ENCODE results near the gene CCRL2. TPM values are rescaled to one million over a fixed set of nuclear protein-coding genes. Genes with fewer than 3 reads are reported as not detected.

Gene CCRL2
- polyA plus RNA-seq, 1 donor from 2014 or later: not detected

DNA sequence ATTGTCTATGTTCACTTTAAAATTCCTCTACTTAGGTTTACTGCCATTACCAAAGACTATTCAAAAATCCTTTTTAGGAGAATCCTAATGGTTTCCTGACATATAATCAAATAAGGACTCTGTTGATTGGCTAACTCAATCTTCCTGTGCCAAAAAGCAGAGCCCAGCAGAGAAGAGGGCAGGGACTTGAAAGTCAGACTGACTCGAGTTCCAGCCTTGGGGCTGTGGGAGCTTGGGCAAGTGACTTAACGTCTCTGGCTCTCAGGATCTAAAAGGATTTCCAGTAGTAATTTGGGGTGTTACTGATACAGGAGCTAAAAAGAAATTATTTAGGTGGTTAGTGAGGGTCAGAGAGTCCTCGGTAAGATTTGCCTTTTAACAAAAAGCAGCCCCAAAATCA, 25.4 kb upstream of the CCRL2 start:
- no peaks in the 10 kb centered on the region for H3F3A ChIP-seq (ENCODE audit: insufficient read depth, low read length, poor library complexity, severe bottlenecking)
- no peaks in the 10 kb centered on the region for H3K9me3 ChIP-seq (ENCODE audit: low read length)
- no peaks in the 10 kb centered on the region for H3K27me3 ChIP-seq (ENCODE audit: insufficient read depth, low read depth, low read length)
- no peak overlapping the region for H2AFZ ChIP-seq (ENCODE audit: low read depth, low read length)
- no peak for TF ChIP-seq EP300 (conservative IDR thresholded peaks at IDR 0.05; ENCODE audit: poor library complexity, severe bottlenecking)
- no peaks in the 10 kb centered on the region for H3K36me3 ChIP-seq (ENCODE audit: insufficient read depth, low read length)
- no peak overlapping the region for H3K27ac ChIP-seq (ENCODE audit: low read length)
- no peak overlapping the region for H3K9ac ChIP-seq (ENCODE audit: low read length)
- H4K20me1 ChIP-seq (ENCODE audit: insufficient read depth): no peaks in the 10 kb centered on the region
- H3K9me2 ChIP-seq (ENCODE audit: insufficient read depth, low read length): no peaks in the 10 kb centered on the region
- H3K4me2 ChIP-seq (ENCODE audit: low read length): no peak overlapping the region
- no peaks in the 10 kb centered on the region for H3K79me2 ChIP-seq (replicated peaks; ENCODE audit: insufficient read depth, low read length)
- H3K4me3 ChIP-seq (ENCODE audit: low read length): no peak overlapping the region

DNA sequence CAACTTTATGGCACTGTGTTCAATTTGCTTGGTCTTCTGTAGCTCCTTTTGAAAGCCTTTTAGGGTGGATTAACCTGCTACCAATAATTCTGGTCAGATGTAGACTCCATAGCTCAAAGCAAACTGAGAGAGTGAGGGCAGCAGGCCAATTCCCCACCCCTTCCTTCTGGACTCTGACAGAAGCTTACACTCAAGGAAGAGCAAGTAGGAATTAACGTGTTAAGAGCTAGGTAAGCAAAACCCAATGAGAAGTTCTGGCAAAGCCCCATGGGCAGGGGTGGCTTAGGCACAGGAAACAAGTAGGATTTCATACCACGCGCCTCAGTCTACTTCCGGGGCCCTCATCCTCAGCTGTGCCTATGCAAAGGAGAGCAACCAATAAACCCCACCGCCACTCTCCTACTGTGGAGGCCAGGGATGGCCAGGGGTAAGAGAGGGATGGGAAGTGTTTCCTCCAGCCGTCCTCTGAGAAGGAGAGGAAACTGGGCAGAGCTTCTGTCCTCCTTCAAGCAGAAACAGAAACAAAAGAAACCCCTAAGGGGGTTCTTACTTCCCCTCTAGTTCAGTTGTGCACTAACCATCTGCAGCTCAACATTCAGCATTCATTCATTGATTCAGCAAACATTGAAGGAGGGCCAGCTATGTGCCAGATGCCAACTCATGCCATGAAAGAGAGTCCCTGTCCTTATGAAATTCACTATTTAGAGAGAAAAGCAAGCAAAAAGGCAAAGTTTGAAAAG, 23.7 kb upstream of the CCRL2 start:
- Histone ChIP-seq H3K4me3 (ENCODE audit: low read length) (no peak overlapping the region), H3K36me3 (ENCODE audit: insufficient read depth, low read length) (no peaks in the 10 kb centered on the region), H3K27ac (ENCODE audit: low read length) (no peak overlapping the region), H3K9me3 (ENCODE audit: low read length) (no peaks in the 10 kb centered on the region), H4K20me1 (ENCODE audit: insufficient read depth) (no peaks in the 10 kb centered on the region), H3K79me2 (replicated peaks; ENCODE audit: insufficient read depth, low read length) (no peaks in the 10 kb centered on the region), H3K9ac (ENCODE audit: low read length) (no peak overlapping the region), H2AFZ (ENCODE audit: low read depth, low read length) (no peak overlapping the region), H3K27me3 (ENCODE audit: insufficient read depth, low read depth, low read length) (no peaks in the 10 kb centered on the region), H3K9me2 (ENCODE audit: insufficient read depth, low read length) (no peaks in the 10 kb centered on the region), H3F3A (ENCODE audit: insufficient read depth, low read length, poor library complexity, severe bottlenecking) (no peaks in the 10 kb centered on the region), H3K4me2 (ENCODE audit: low read length) (no peak overlapping the region)
- TF ChIP-seq EP300 (conservative IDR thresholded peaks at IDR 0.05; ENCODE audit: poor library complexity, severe bottlenecking): no peak
- TF ChIP-seq, protein P1, sequence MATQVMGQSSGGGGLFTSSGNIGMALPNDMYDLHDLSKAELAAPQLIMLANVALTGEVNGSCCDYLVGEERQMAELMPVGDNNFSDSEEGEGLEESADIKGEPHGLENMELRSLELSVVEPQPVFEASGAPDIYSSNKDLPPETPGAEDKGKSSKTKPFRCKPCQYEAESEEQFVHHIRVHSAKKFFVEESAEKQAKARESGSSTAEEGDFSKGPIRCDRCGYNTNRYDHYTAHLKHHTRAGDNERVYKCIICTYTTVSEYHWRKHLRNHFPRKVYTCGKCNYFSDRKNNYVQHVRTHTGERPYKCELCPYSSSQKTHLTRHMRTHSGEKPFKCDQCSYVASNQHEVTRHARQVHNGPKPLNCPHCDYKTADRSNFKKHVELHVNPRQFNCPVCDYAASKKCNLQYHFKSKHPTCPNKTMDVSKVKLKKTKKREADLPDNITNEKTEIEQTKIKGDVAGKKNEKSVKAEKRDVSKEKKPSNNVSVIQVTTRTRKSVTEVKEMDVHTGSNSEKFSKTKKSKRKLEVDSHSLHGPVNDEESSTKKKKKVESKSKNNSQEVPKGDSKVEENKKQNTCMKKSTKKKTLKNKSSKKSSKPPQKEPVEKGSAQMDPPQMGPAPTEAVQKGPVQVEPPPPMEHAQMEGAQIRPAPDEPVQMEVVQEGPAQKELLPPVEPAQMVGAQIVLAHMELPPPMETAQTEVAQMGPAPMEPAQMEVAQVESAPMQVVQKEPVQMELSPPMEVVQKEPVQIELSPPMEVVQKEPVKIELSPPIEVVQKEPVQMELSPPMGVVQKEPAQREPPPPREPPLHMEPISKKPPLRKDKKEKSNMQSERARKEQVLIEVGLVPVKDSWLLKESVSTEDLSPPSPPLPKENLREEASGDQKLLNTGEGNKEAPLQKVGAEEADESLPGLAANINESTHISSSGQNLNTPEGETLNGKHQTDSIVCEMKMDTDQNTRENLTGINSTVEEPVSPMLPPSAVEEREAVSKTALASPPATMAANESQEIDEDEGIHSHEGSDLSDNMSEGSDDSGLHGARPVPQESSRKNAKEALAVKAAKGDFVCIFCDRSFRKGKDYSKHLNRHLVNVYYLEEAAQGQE (IDR thresholded peaks at IDR 0.05; ENCODE audit: borderline replicate concordance): no peak
- TF ChIP-seq SMC3 (conservative IDR thresholded peaks at IDR 0.05; ENCODE audit: poor library complexity): no peak
- no peak for TF ChIP-seq POLR2AphosphoS5 (IDR thresholded peaks at IDR 0.05)
- TF ChIP-seq RAD21 (conservative IDR thresholded peaks at IDR 0.05): no peak
- TF ChIP-seq MXI1 (conservative IDR thresholded peaks at IDR 0.05; ENCODE audit: poor library complexity, severe bottlenecking): no peak
- TF ChIP-seq, protein P2, sequence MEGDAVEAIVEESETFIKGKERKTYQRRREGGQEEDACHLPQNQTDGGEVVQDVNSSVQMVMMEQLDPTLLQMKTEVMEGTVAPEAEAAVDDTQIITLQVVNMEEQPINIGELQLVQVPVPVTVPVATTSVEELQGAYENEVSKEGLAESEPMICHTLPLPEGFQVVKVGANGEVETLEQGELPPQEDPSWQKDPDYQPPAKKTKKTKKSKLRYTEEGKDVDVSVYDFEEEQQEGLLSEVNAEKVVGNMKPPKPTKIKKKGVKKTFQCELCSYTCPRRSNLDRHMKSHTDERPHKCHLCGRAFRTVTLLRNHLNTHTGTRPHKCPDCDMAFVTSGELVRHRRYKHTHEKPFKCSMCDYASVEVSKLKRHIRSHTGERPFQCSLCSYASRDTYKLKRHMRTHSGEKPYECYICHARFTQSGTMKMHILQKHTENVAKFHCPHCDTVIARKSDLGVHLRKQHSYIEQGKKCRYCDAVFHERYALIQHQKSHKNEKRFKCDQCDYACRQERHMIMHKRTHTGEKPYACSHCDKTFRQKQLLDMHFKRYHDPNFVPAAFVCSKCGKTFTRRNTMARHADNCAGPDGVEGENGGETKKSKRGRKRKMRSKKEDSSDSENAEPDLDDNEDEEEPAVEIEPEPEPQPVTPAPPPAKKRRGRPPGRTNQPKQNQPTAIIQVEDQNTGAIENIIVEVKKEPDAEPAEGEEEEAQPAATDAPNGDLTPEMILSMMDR (IDR thresholded peaks at IDR 0.05; ENCODE audit: poor library complexity, severe bottlenecking): no peak
- TF ChIP-seq TAF1 (IDR thresholded peaks at IDR 0.05; ENCODE audit: low read depth): no peak
- TF ChIP-seq EZH2 (IDR thresholded peaks at IDR 0.05; ENCODE audit: borderline replicate concordance, insufficient read depth, low read length, poor library complexity, severe bottlenecking): no peak

All from neural cell (in vitro differentiated cells).